Measurements from ENCODE around the gene MAP3K12. TPM values are rescaled to one million over a fixed set of nuclear protein-coding genes. Genes with fewer than 3 reads are reported as not detected.

Gene MAP3K12
- total RNA-seq, 1 donor from 2014 or later: 17.2 TPM

GRCh38 chr12:53485955-53486735 lies 13.1 kb downstream of the MAP3K12 start:
- H3K4me3 Mint-ChIP-seq: no peak overlapping the region
- no peaks in the 10 kb centered on the region for H3K36me3 ChIP-seq

GRCh38 chr12:53484686-53485575 lies 14.3 kb downstream of the MAP3K12 start:
- DNase-seq (ENCODE audit: low spot score): no peak
- Mint-ChIP-seq H3K27ac (peak overlapping the region; percentile 66), H3K4me1 (peaks cover 16% of the 10 kb centered on the region), H3K4me3 (peak overlapping the region; percentile 10), H3K27me3 (ENCODE audit: insufficient read depth, low read depth) (peaks cover 2% of the 10 kb centered on the region), H3K9me3 (no peaks in the 10 kb centered on the region), H3K36me3 (peaks cover 45% of the 10 kb centered on the region)
- H3K9ac ChIP-seq: no peak overlapping the region
- H3K4me2 ChIP-seq: no peak overlapping the region
- H3K79me2 ChIP-seq (ENCODE audit: low read depth): peaks cover 24% of the 10 kb centered on the region
- no peak overlapping the region for H3K27ac ChIP-seq
- peaks cover 55% of the 10 kb centered on the region for H3F3A ChIP-seq (ENCODE audit: low read depth)
- H3K36me3 ChIP-seq: peaks cover 6% of the 10 kb centered on the region
- no peak for TF ChIP-seq CTCF (IDR thresholded peaks at IDR 0.05)
- TF ChIP-seq EZH2phosphoT487 (IDR thresholded peaks at IDR 0.05): no peak
- no peak for TF ChIP-seq EZH2 (IDR thresholded peaks at IDR 0.05)
- H2AFZ ChIP-seq (replicated peaks): no peak overlapping the region
- peaks cover 79% of the 10 kb centered on the region for H4K20me1 ChIP-seq (ENCODE audit: low read depth)
- no peaks in the 10 kb centered on the region for H3K9me3 ChIP-seq (ENCODE audit: low read depth)
- peaks cover 15% of the 10 kb centered on the region for H3K4me1 ChIP-seq
- no peak overlapping the region for H3K4me3 ChIP-seq
- no peaks in the 10 kb centered on the region for H3K27me3 ChIP-seq

More at GRCh38 chr12:53485955-53486735, 13.1 kb downstream of the MAP3K12 start:
- Histone ChIP-seq H3F3A (ENCODE audit: low read depth) (peaks cover 43% of the 10 kb centered on the region), H3K9ac (no peak overlapping the region), H3K27ac (peak overlapping the region; percentile 58), H3K4me3 (no peak overlapping the region), H2AFZ (replicated peaks) (no peak overlapping the region), H3K4me2 (no peak overlapping the region), H3K79me2 (ENCODE audit: low read depth) (peaks cover 30% of the 10 kb centered on the region), H3K4me1 (peaks cover 8% of the 10 kb centered on the region), H3K27me3 (no peaks in the 10 kb centered on the region), H3K9me3 (ENCODE audit: low read depth) (no peaks in the 10 kb centered on the region), H4K20me1 (ENCODE audit: low read depth) (peaks cover 67% of the 10 kb centered on the region)
- H3K36me3 Mint-ChIP-seq: peaks cover 43% of the 10 kb centered on the region
- TF ChIP-seq CTCF (IDR thresholded peaks at IDR 0.05) (no peak), EZH2 (IDR thresholded peaks at IDR 0.05) (no peak), EZH2phosphoT487 (IDR thresholded peaks at IDR 0.05) (no peak)
- H3K4me1 Mint-ChIP-seq: peaks cover 13% of the 10 kb centered on the region
- no peaks in the 10 kb centered on the region for H3K9me3 Mint-ChIP-seq
- no peaks in the 10 kb centered on the region for H3K27me3 Mint-ChIP-seq (ENCODE audit: insufficient read depth, low read depth)
- peak overlapping the region; percentile 33 for H3K27ac Mint-ChIP-seq
- DNase-seq (ENCODE audit: low spot score): no peak

DNA sequence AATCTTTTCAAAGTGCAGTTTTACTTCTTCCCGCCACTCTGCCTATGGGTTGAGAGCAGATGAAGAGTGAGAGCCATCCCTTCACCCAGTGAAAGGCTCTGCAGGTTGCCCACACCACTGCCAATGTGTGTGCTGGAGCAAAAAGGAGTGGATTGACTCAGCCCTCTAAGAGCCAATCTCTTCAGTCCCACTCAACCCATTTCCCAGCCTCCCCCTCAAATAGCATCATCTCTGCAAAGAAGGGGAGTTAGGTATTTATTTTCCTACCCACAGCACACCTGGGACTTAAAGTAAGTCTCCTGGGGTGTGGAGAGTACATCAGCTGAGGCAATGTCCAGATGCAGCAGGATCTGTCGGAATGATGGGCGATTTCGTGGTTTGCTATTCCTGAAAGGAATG lies 15.3 kb downstream of the MAP3K12 start:
- Mint-ChIP-seq H3K4me1 (peaks cover 18% of the 10 kb centered on the region), H3K27me3 (ENCODE audit: insufficient read depth, low read depth) (peaks cover 2% of the 10 kb centered on the region), H3K9me3 (no peaks in the 10 kb centered on the region), H3K36me3 (peaks cover 46% of the 10 kb centered on the region), H3K4me3 (no peak overlapping the region), H3K27ac (no peak overlapping the region)
- H3F3A ChIP-seq (ENCODE audit: low read depth): peaks cover 64% of the 10 kb centered on the region
- no peak overlapping the region for H3K4me3 ChIP-seq
- H3K9me3 ChIP-seq (ENCODE audit: low read depth): no peaks in the 10 kb centered on the region
- no peak overlapping the region for H2AFZ ChIP-seq (replicated peaks)
- DNase-seq (ENCODE audit: low spot score): no peak
- H3K36me3 ChIP-seq: peaks cover 14% of the 10 kb centered on the region
- H3K9ac ChIP-seq: no peak overlapping the region
- H3K4me2 ChIP-seq: no peak overlapping the region
- H4K20me1 ChIP-seq (ENCODE audit: low read depth): peaks cover 84% of the 10 kb centered on the region
- H3K27me3 ChIP-seq: no peaks in the 10 kb centered on the region
- H3K79me2 ChIP-seq (ENCODE audit: low read depth): peaks cover 23% of the 10 kb centered on the region
- peak overlapping the region; percentile 78 for H3K27ac ChIP-seq
- peaks cover 24% of the 10 kb centered on the region for H3K4me1 ChIP-seq
- TF ChIP-seq EZH2phosphoT487 (IDR thresholded peaks at IDR 0.05) (no peak), EZH2 (IDR thresholded peaks at IDR 0.05) (no peak), CTCF (IDR thresholded peaks at IDR 0.05) (no peak)

Data from neural progenitor cell (in vitro differentiated cells).